ENCODE results near the gene UBA6.
A peak's percentile ranks its signal among the peaks of the same experiment; 100 is the strongest.
"Not testable (repeated sequence)": the region's sequence is repeated elsewhere in the genome, so short reads cannot be mapped to it uniquely, and the experiment has no call there.

UBA6 gene

DNA sequence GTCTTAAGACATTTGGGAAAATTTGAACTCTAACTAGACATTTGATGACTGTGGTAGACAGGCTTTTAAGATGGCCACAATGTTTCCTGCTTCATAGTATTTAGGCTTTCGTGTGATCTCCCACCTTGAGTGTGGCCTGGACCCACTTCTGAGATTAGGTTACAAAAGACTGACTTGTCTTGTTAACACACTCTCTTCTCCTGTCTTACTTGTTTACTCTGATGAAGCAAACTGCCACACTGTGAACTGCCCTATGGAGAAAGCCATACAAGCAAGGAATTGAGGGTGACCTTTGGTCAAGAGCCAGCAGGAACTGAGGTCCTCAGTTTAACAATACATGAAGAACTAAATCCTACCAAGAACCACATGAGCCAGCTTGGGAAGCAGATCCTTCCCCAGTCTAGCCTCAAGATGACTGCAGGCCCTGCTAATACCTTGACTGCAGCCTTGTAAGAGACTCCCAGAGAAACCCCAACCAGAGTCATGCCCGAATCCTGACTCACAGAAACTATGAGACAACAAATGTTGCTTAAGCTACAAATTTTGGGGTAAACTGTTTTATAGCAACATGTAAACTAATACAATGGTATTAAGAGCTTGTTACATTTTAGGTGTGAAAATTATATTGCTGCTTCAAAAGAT is 20.3 kb downstream of the UBA6 start:
- no peak for TF ChIP-seq JUND (IDR thresholded peaks at IDR 0.05; ENCODE audit: low read depth)
- in situ Hi-C loops (cut with HindIII; ENCODE audit: low pct_unique_long_range_greater_than_20kb, low sequenced_read_pairs), result no loop called here
- DNase-seq (ENCODE audit: low read depth in 1 of 2, low spot score in 1 of 2), result no peak

DNA sequence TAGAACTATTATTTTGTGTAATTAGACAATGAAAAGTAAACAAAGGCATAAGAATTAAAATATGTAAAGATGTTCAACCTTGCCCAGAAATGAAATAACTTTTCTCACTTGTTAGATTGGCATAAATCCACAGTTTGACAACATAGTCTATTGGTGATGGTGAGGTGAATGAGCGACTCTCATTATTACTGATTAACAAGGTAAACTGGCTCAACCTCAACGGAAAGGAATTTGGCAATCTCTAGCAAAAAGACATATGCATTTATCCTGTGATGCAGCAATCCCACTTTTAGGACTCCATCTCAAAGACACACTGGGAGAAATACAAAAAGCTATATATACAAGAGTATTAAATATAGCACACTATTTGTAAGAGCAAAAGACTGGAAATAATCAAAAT is 22.3 kb downstream of the UBA6 start:
- DNase-seq (ENCODE audit: low read depth in 1 of 2, low spot score in 1 of 2), result no peak
- no peak for TF ChIP-seq JUND (IDR thresholded peaks at IDR 0.05; ENCODE audit: low read depth)
- in situ Hi-C loops (cut with HindIII; ENCODE audit: low pct_unique_long_range_greater_than_20kb, low sequenced_read_pairs), result no loop called here

DNA sequence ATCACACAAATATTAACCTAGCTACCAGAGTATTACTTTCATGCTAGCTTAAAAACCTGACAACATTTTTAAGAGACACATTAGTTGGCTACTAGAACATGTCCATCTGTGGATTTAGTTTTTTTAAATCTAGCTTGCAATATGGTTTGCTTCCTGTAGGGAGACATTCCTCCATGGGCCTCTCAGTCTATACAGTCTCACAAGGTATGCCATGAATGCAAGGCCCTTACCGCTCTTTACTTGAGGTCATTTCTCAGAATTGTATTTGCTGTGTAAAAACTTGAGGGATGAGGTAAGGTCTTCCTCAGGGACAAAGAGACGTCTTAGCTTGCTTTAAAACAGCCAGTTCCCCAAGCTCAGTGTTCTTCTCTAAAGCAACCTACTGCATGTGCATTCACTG is 26.9 kb downstream of the UBA6 start:
- peak in 1 of 2 experiments; percentile 5 for DNase-seq (ENCODE audit: low read depth in 1 of 2, low spot score in 1 of 2)

DNA sequence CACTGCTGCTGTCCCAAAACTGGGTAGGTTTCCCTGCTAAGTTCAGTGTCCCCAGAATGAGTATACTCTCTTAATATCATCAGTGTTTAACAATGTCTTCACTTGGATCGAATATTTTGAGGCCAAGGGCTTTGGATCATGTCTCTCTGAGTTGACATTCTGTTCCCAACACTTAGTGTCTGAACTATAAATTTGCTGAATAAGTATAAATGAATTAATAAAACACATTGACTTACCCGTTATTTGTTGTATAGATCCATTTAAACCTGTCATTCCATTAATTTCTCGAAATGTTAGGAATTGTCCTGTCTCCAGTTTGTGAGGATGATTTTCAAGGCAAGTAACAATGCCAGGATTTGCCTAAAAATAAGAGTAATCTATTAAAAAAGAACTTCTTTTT is 32.6 kb downstream of the UBA6 start:
- TF ChIP-seq JUND (IDR thresholded peaks at IDR 0.05; ENCODE audit: low read depth), result no peak
- DNase-seq (ENCODE audit: low read depth in 1 of 2, low spot score in 1 of 2), result no peak
- in situ Hi-C loops (cut with HindIII; ENCODE audit: low pct_unique_long_range_greater_than_20kb, low sequenced_read_pairs), result no loop called here

More for the DNA sequence above, 26.9 kb downstream of the UBA6 start:
- no peak for TF ChIP-seq JUND (IDR thresholded peaks at IDR 0.05; ENCODE audit: low read depth)
- in situ Hi-C loops (cut with HindIII; ENCODE audit: low pct_unique_long_range_greater_than_20kb, low sequenced_read_pairs), result no loop called here

- no peak for DNase-seq (ENCODE audit: low read depth in 1 of 2, low spot score in 1 of 2)
- in situ Hi-C loops (cut with HindIII; ENCODE audit: low pct_unique_long_range_greater_than_20kb, low sequenced_read_pairs), result no loop called here
- no peak for TF ChIP-seq JUND (IDR thresholded peaks at IDR 0.05; ENCODE audit: low read depth)
These were observed 40.5 kb downstream of the UBA6 start for GRCh38 chr4:67660418-67660817.

DNA sequence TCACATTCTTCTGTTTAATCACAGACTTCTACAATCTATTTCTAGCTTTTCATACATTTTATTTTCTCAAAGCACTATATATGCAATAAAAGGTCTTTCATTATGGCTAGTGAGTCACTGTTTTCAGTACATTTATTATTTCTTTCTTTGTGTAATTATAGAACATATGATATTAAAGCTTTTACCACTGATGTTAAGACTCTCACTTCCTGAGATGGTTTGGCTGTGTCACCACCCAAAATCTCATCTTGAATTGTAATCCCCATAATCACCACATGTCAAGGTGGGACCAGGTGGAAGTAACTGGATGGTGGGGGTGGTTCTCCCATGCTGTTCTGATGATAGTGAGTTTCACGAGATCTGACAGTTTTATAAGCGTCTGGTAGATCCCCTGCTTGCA is 41.9 kb downstream of the UBA6 start:
- in situ Hi-C loops (cut with HindIII; ENCODE audit: low pct_unique_long_range_greater_than_20kb, low sequenced_read_pairs), result no loop called here
- TF ChIP-seq JUND (IDR thresholded peaks at IDR 0.05; ENCODE audit: low read depth), result no peak
- no peak for DNase-seq (ENCODE audit: low read depth in 1 of 2, low spot score in 1 of 2)

GRCh38 chr4:67658302-67658701 is 42.7 kb downstream of the UBA6 start:
- no peak for TF ChIP-seq JUND (IDR thresholded peaks at IDR 0.05; ENCODE audit: low read depth)
- no peak for DNase-seq (ENCODE audit: low read depth in 1 of 2, low spot score in 1 of 2)
- in situ Hi-C loops (cut with HindIII; ENCODE audit: low pct_unique_long_range_greater_than_20kb, low sequenced_read_pairs), result no loop called here

GRCh38 chr4:67651536-67651935 is 49.4 kb downstream of the UBA6 start:
- DNase-seq (ENCODE audit: low read depth in 1 of 2, low spot score in 1 of 2), result no peak
- TF ChIP-seq JUND (IDR thresholded peaks at IDR 0.05; ENCODE audit: low read depth), result no peak
- in situ Hi-C loops (cut with HindIII; ENCODE audit: low pct_unique_long_range_greater_than_20kb, low sequenced_read_pairs), result no loop called here

DNA sequence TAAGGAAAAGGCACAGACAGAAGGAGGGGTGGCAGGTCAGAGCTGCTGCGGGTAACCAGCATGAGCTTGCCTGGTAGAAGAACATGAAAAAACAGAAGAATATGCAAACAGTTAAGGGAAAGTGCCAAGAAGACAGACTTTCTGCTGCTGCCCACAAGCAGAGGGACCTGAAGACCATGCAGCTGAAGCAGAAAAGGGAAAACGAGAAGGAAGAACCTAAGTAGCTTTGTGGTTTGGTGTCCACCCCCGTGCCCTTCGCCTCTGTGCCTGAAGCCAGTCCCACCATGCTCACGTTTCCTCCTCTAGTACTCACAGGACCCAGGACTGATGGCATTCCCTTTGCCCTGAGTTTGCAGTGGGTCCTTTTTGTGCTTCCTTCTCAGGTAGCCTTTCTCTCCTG is 62.8 kb downstream of the UBA6 start:
- no peak for TF ChIP-seq JUND (IDR thresholded peaks at IDR 0.05; ENCODE audit: low read depth)
- in situ Hi-C loops (cut with HindIII; ENCODE audit: low pct_unique_long_range_greater_than_20kb, low sequenced_read_pairs), result no loop called here
- no peak for DNase-seq (ENCODE audit: low read depth in 1 of 2, low spot score in 1 of 2)

- in situ Hi-C loops (cut with HindIII; ENCODE audit: low pct_unique_long_range_greater_than_20kb, low sequenced_read_pairs); DNase-seq (ENCODE audit: low read depth in 1 of 2, low spot score in 1 of 2): not testable (repeated sequence)
These were observed 64.0 kb downstream of the UBA6 start for GRCh38 chr4:67636978-67637377.

DNA sequence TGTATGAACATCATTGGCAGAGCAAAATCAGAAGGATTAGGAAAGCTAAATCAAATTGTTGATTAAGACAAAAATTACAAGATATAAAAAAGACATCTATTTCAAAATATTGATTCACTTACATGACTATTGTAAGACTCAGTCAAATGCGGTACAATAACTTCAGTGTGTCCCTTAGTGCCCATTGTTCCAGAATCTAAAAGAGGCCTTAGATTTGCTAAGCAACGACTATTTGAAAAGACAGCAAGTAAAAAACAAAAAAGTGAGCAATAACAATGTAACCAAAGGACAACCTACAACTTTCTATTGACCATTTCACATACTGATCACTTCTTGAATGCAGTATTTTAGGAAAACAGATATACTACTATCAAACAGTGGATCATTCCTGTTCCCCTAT is 65.6 kb downstream of the UBA6 start:
- no peak for TF ChIP-seq JUND (IDR thresholded peaks at IDR 0.05; ENCODE audit: low read depth)
- DNase-seq (ENCODE audit: low read depth in 1 of 2, low spot score in 1 of 2), result no peak
- in situ Hi-C loops (cut with HindIII; ENCODE audit: low pct_unique_long_range_greater_than_20kb, low sequenced_read_pairs), result no loop called here

DNA sequence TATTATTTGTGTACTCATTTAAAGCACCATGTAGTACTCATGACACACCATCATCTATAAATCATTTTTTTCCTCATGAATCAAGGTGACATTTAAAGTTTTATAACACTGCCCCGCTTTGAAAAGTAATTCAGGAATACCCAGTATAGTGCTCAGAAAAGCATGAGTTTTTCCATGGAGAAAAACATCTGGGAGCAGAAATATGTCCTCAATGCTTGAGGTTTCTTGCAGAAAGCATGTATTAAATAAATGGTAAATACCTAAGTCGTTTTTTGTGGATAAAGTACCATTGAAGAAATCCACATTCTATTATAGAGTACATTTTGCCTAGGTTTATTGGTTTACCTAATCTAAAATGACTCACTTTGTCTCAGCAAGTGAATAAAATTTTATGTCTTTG is 66.2 kb downstream of the UBA6 start:
- in situ Hi-C loops (cut with HindIII; ENCODE audit: low pct_unique_long_range_greater_than_20kb, low sequenced_read_pairs), result no loop called here
- no peak for TF ChIP-seq JUND (IDR thresholded peaks at IDR 0.05; ENCODE audit: low read depth)
- no peak for DNase-seq (ENCODE audit: low read depth in 1 of 2, low spot score in 1 of 2)

- no peak for DNase-seq (ENCODE audit: low read depth in 1 of 2, low spot score in 1 of 2)
- TF ChIP-seq JUND (IDR thresholded peaks at IDR 0.05; ENCODE audit: low read depth), result no peak
- in situ Hi-C loops (cut with HindIII; ENCODE audit: low pct_unique_long_range_greater_than_20kb, low sequenced_read_pairs), result no loop called here
These were observed 68.5 kb downstream of the UBA6 start for GRCh38 chr4:67632492-67632891.

DNA sequence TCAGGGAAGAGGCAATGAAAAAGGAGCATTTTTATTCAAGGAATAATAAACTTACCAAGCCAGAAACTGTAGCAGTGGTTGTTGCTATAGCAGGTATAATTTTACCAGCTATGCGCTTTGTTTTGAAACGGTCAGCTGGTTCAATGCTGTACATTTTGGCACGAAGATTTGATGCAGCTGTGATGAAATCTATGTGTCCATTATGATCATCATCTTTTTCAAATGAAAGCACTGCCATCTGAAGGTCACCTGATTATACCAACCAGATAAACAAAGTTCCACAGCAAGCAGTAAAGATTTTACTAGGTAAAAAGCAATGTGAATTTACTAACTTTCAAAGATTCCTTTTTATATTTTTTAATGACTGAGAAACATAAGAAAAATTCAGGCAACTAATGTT is 76.0 kb downstream of the UBA6 start:
- DNase-seq (ENCODE audit: low read depth in 1 of 2, low spot score in 1 of 2), result no peak
- no peak for TF ChIP-seq JUND (IDR thresholded peaks at IDR 0.05; ENCODE audit: low read depth)
- in situ Hi-C loops (cut with HindIII; ENCODE audit: low pct_unique_long_range_greater_than_20kb, low sequenced_read_pairs), result no loop called here
